SJSA1 (cell line): ENCODE measurements around the gene ITLN2. TPM values are rescaled to one million over a fixed set of nuclear protein-coding genes. Genes with fewer than 3 reads are reported as not detected.
A peak's percentile ranks its signal among the peaks of the same experiment; 100 is the strongest.
"Not testable (repeated sequence)": the region's sequence is repeated elsewhere in the genome, so short reads cannot be mapped to it uniquely, and the experiment has no call there.

Experiments
- DNase-seq, 2 experiments: peaks; one replicate each; pipeline ENCODE4 v3.0.0-alpha.2; 2015 to 2020; ENCODE audit warnings: low spot score in 2 of 2, low read depth in 1 of 2
- H3K27ac ChIP-seq: fragments of 250-450 bp; sonication (Bioruptor Pico); 2 replicates; pipeline ENCODE4 v1.5.1; 2020; ENCODE audit warnings: mild to moderate bottlenecking, moderate library complexity
- H3K27me3 ChIP-seq: fragments of 250-450 bp; sonication (Bioruptor Pico); replicated peaks from 2 replicates; pipeline ENCODE4 v1.5.1; 2020; ENCODE audit warnings: mild to moderate bottlenecking, moderate library complexity
- H3K36me3 ChIP-seq: fragments of 250-450 bp; sonication (Bioruptor Pico); 2 replicates; pipeline ENCODE4 v1.5.1; 2020; ENCODE audit warnings: mild to moderate bottlenecking
- H3K4me1 ChIP-seq: fragments of 250-450 bp; sonication (Bioruptor Pico); replicated peaks from 2 replicates; pipeline ENCODE4 v1.6.1; 2021; ENCODE audit warnings: mild to moderate bottlenecking
- H3K4me3 ChIP-seq: fragments of 250-450 bp; sonication (Bioruptor Pico); 2 replicates; pipeline ENCODE4 v1.5.1; 2020; ENCODE audit warnings: mild to moderate bottlenecking
- H3K9me3 ChIP-seq: fragments of 250-450 bp; sonication (Bioruptor Pico); replicated peaks from 2 replicates; pipeline ENCODE4 v1.5.1; 2020; ENCODE audit warnings: mild to moderate bottlenecking
- total RNA-seq: library from RNA; depleted of rRNA; stranded (reverse); fragments of >200 nt; shearing (Covaris generic); gene quantifications from 2 replicates; pipeline ENCODE4 v1.2.3, GENCODE V29; 2014; rRNA removed

Gene ITLN2
- total RNA-seq = not detected in 2 replicates

- no peaks in the 10 kb centered on the region for H3K4me1 ChIP-seq
- DNase-seq = no peak
- no peak within 1 kb of the TSS for H3K4me3 ChIP-seq
- no peaks in the 10 kb centered on the region for H3K9me3 ChIP-seq
- H3K27me3 ChIP-seq = no peaks in the 10 kb centered on the region
- H3K27ac ChIP-seq = no peak within 1 kb of the TSS
- H3K36me3 ChIP-seq = no peaks in the 10 kb centered on the region
These were observed at the start of gene ITLN2 for GRCh38 chr1:160954158-160955104. Gene ITLN2 (minus strand): TSS chr1:160954809. CDS start chr1:160954741, 68 bp downstream.

DNA sequence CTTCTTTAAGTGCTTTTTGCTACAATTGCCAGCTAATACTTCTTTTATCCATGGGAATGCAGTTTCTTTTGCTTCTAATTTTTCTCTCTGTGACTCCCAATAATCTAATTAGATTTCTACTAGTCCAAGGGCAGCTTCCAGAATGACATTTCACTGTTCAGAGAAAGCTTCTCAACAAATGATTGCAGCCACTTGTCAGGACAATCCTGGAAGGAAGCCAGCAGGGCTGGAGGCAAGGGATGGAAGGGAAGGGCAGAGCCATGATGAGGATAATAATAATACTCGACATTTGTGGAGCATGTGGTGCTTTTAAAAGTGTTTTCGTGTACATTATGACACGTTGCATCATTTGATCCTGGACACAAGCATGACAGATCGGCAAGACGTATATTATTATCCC lies 46.9 kb upstream of the ITLN2 start:
- Histone ChIP-seq H3K27me3 (no peaks in the 10 kb centered on the region), H3K9me3 (no peaks in the 10 kb centered on the region), H3K4me1 (peaks cover 2% of the 10 kb centered on the region), H3K27ac (no peak overlapping the region), H3K36me3 (no peaks in the 10 kb centered on the region), H3K4me3 (no peak overlapping the region)
- no peak for DNase-seq

DNA sequence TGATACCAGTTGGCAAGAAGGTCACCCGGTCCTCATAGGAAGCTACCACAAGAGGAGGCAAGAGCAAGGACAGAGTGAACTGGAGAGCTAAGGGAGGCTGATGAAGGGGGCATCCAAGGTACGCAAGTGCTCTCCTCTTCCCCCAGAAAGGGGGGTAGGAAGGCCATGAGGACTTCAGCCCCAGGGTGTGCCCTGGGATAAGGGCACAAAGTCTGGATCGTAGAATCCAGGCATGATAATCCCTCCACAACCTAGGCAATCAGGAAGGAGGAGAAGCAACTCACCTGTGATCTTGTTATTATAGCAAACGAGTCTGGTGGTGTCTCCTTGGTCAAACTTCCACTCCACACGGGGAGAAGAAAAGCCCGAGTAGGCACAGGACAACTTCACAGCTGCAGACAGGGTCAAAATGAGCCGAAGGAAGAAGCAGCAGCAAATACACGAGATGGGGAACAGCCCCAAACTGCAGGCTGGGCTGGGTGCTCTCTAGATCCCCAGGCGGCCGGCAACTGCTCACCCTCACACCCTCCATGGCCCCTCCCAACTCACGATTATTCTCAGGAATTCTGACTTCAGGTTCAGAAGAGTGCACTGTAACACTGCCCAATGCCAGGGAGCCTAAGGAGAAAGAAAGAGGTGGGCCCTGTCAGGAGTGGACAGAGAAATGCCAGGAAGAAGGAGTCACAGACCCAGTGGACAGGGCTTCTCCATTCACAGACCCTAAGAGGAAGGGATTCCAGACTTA lies 46.3 kb upstream of the ITLN2 start:
- H3K4me3 ChIP-seq = no peak overlapping the region
- no peaks in the 10 kb centered on the region for H3K27me3 ChIP-seq
- no peak for DNase-seq
- H3K27ac ChIP-seq = no peak overlapping the region
- peaks cover 7% of the 10 kb centered on the region for H3K4me1 ChIP-seq
- no peaks in the 10 kb centered on the region for H3K9me3 ChIP-seq
- no peaks in the 10 kb centered on the region for H3K36me3 ChIP-seq

DNA sequence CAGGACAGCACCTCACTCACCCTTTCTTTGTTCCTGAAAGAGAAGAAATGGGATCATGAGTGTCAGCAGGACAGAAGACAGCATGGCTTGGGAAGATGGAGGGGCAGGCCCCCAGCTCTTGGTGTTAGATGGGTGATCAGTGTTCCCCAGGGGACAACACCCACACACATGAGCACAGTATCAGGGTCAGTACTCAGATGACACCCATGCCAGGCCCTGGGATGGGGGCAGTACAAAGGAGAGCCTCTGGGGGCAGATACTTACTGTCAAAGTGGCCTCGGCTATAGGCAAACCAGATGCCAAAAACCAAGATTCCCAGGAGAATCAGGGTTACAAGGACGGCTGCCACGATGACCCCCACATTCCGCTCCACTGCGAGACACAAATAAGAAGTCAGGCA lies 44.8 kb upstream of the ITLN2 start:
- H3K27ac ChIP-seq = no peak overlapping the region
- H3K27me3 ChIP-seq = no peaks in the 10 kb centered on the region
- H3K4me1 ChIP-seq = peaks cover 16% of the 10 kb centered on the region
- H3K4me3 ChIP-seq = no peak overlapping the region
- no peaks in the 10 kb centered on the region for H3K9me3 ChIP-seq
- DNase-seq = no peak
- H3K36me3 ChIP-seq = no peaks in the 10 kb centered on the region

DNA sequence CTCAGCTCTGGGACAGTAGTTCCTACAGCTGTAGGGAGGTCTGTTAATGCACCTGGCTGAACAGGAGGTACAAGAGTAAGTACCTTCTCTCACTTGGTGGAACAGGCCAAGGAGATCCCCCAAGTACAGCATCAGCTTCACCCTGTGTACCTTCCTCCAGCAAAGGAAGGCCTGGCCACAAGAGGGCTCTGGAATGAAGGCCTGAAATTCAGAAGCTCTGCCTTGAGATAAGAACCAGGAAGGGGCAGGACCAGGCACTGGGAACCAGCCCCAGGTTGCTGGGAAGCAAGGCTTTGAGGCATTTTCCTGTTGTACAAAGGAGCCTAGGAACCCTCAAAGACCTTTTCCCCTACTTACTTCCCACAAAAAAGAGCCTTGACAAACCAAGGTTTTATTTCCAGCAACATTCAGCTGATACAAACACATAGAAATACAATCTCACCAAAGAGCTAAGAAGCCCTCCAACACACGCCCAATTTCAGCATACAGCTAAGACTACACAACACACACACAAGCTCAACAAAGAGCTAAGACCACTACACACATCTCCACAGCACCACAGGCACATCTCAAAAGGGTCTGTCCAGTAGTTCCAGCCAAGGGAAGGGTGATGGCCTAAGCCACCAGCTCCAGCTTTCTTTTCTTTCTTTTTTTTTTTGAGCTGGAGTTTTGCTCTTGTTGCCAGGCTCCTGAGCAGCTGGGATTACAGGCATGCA lies 42.9 kb upstream of the ITLN2 start:
- no peaks in the 10 kb centered on the region for H3K27me3 ChIP-seq
- no peaks in the 10 kb centered on the region for H3K36me3 ChIP-seq
- peak in 1 of 2 experiments; percentile 24 for DNase-seq

DNA sequence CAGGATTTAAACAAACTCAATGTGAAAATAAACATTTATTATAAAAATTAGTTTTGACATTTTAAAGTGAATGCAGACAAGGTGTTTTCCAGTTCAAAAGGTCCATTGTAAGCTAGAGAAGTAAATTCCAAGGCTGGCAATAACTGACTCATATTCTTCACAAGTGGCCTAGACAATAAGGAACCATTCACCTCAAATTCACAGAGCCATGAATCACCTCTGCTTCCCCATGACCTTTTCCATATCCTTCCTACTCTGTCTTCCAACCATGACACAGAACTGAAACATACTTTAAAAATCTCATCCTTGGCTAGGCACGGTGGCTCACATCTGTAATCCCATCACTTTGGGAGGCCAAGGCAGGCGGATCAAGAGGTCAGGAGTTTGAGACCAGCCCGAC lies 41.6 kb upstream of the ITLN2 start:
- DNase-seq = peak in 1 of 2 experiments; percentile 45

More for the DNA sequence above, 42.9 kb upstream of the ITLN2 start:
- Histone ChIP-seq H3K9me3 (no peaks in the 10 kb centered on the region), H3K4me3 (no peak overlapping the region), H3K4me1 (peaks cover 16% of the 10 kb centered on the region), H3K27ac (no peak overlapping the region)

DNA sequence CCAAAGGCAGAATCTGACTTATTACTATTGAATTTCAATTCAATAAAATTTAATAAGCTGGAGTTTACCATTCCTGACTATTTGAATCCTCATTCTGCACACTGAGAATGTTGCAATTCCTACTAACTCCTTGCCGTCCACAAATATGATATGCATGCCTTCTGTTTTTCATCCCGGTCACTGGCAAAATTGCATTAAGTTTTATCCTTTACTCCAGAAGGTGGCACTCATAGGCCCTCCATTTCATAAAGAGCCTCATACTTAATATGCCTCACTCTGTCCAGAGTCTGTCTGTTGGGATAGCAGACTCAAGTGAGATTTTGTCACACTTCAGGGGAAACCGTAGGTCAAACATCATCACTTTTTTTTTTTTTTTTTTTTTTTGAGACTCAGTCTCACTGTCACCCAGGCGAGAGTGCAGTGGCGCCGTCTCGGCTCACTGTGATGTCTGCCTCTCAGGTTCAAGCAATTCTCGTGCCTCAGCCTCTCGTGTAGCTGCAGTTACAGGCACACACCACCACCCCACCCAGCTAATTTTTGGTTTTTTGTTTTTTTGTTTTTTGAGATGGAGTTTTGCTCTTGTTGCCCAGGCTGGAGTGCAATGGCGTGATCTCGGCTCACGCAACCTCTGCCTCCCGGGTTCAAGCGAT lies 39.1 kb upstream of the ITLN2 start:
- DNase-seq = no peak
- H3K36me3 ChIP-seq = no peaks in the 10 kb centered on the region
- no peak overlapping the region for H3K4me3 ChIP-seq
- peaks cover 25% of the 10 kb centered on the region for H3K4me1 ChIP-seq
- H3K9me3 ChIP-seq = no peaks in the 10 kb centered on the region
- H3K27me3 ChIP-seq = no peaks in the 10 kb centered on the region
- no peak overlapping the region for H3K27ac ChIP-seq

More for the DNA sequence above, 41.6 kb upstream of the ITLN2 start:
- Histone ChIP-seq H3K4me1 (peaks cover 16% of the 10 kb centered on the region), H3K27ac (peak overlapping the region; percentile 36), H3K9me3 (no peaks in the 10 kb centered on the region), H3K4me3 (no peak overlapping the region), H3K36me3 (no peaks in the 10 kb centered on the region), H3K27me3 (no peaks in the 10 kb centered on the region)

DNA sequence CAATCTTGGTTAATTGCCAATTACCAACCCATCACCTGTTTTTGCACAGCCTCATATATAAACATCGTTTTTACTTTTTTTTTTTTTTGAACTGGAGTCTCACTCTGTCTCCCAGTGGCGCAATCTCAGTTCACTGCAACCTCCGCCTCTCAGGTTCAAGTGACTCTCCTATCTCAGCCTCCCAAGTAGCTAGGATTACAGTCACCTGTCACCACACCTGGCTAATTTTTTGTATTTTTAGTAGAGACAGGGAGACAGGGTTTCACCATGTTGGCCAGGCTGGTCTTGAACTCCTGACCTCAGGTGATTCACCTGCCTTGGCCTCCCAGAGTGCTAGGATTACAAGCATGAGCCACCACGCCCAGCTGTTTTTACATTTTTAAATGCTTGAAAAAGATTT lies 37.4 kb upstream of the ITLN2 start:
- not testable (repeated sequence) for H3K27me3 ChIP-seq, H3K9me3 ChIP-seq, H3K36me3 ChIP-seq, DNase-seq, H3K4me3 ChIP-seq, H3K27ac ChIP-seq
- H3K4me1 ChIP-seq = peaks cover 25% of the 10 kb centered on the region

DNA sequence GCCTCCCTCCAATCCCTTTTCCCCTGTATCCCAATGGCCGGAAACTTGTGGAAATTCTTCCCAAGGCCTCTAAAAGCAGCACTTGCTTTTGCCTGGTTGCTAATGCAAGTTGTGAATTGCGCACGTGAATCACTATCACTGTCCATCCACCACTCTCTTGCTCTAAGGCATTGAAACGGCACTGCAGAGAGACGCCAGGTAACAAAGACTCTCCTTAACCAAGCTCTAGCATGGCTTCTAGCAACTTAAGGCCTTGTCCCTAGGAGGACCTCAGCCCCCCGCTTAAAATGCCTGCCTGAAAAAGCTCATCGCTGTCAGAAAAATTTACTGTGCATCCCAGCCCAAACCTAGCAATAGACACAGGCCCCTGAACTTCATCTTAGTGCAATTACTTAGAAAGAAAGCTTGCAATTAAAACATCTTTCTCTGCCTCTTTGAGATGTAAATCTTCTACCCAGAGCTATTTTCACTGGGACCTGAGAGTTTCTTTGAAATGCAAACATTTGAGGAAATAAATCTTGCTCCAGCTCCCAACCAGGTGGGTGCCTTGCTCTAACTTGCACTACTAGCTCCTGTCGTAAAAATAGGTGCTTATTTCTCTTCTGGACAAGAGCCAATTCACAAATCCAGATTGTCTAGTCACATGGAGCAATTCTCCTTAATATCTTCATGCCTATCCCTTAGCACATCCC lies 32.9 kb upstream of the ITLN2 start:
- Histone ChIP-seq H3K9me3 (no peaks in the 10 kb centered on the region), H3K27me3 (no peaks in the 10 kb centered on the region), H3K27ac (no peak overlapping the region), H3K4me1 (peaks cover 9% of the 10 kb centered on the region), H3K36me3 (no peaks in the 10 kb centered on the region), H3K4me3 (no peak overlapping the region)
- DNase-seq = no peak

GRCh38 chr1:160985723-160986122 lies 31.1 kb upstream of the ITLN2 start:
- Histone ChIP-seq H3K4me3 (no peak overlapping the region), H3K27me3 (peaks cover 3% of the 10 kb centered on the region; the same call in 1 of the 2 replicates)

GRCh38 chr1:160981584-160982411 lies 27.2 kb upstream of the ITLN2 start:
- Histone ChIP-seq H3K9me3 (no peaks in the 10 kb centered on the region), H3K4me1 (no peaks in the 10 kb centered on the region), H3K4me3 (no peak overlapping the region), H3K27me3 (peaks cover 11% of the 10 kb centered on the region), H3K36me3 (no peaks in the 10 kb centered on the region), H3K27ac (no peak overlapping the region)
- DNase-seq = no peak

More at GRCh38 chr1:160985723-160986122, 31.1 kb upstream of the ITLN2 start:
- Histone ChIP-seq H3K9me3 (no peaks in the 10 kb centered on the region), H3K4me1 (peaks cover 9% of the 10 kb centered on the region), H3K36me3 (no peaks in the 10 kb centered on the region), H3K27ac (no peak overlapping the region)
- DNase-seq = no peak

GRCh38 chr1:160979286-160979685 lies 24.7 kb upstream of the ITLN2 start:
- Histone ChIP-seq H3K36me3 (no peaks in the 10 kb centered on the region), H3K9me3 (no peaks in the 10 kb centered on the region), H3K4me3 (no peak overlapping the region), H3K27me3 (peaks cover 11% of the 10 kb centered on the region), H3K4me1 (no peaks in the 10 kb centered on the region), H3K27ac (no peak overlapping the region)
- DNase-seq = no peak
